Neural cell (in vitro differentiated cells): ENCODE results near the gene AEN.

Experiments used
- EP300 ChIP-seq: fragments of 450-650 bp; conservative IDR thresholded peaks from 2 replicates; pipeline ENCODE4 v1.6.1; 2014; ENCODE audit warnings: antibody characterized with exemption, mild to moderate bottlenecking, moderate library complexity; ENCODE audit not compliant: poor library complexity, severe bottlenecking
- EZH2 ChIP-seq: fragments of 200-600, 300-800 bp; shearing (Covaris generic), sonication (generic); IDR thresholded peaks from 2 replicates; pipeline ENCODE4 v1.6.1; 2014; ENCODE audit warnings: antibody characterized with exemption, low read length, borderline replicate concordance, mild to moderate bottlenecking; ENCODE audit not compliant: insufficient read depth, poor library complexity, severe bottlenecking
- MXI1 ChIP-seq: fragments of 450-650 bp; conservative IDR thresholded peaks from 2 replicates; pipeline ENCODE4 v1.6.1; 2014; ENCODE audit warnings: antibody characterized with exemption, mild to moderate bottlenecking; ENCODE audit not compliant: poor library complexity, severe bottlenecking
- RAD21 ChIP-seq: fragments of 450-650 bp; conservative IDR thresholded peaks from 2 replicates; pipeline ENCODE4 v1.6.1; 2014; ENCODE audit warnings: antibody characterized with exemption, mild to moderate bottlenecking, moderate library complexity
- SMC3 ChIP-seq: fragments of 450-650 bp; conservative IDR thresholded peaks from 2 replicates; pipeline ENCODE4 v1.6.1; 2014; ENCODE audit warnings: antibody characterized with exemption, mild to moderate bottlenecking, moderate library complexity; ENCODE audit not compliant: poor library complexity
- TAF1 ChIP-seq: IDR thresholded peaks from 2 replicates; pipeline ENCODE4 v1.6.1; 2012; ENCODE audit warnings: low read depth
- TF ChIP-seq, protein P1 (sequence below): fragments of 450-650 bp; IDR thresholded peaks from 2 replicates; pipeline ENCODE4 v1.5.1; 2014; ENCODE audit warnings: antibody characterized with exemption, mild to moderate bottlenecking, moderate library complexity; ENCODE audit not compliant: poor library complexity, severe bottlenecking
- TF ChIP-seq, protein P2 (sequence below): IDR thresholded peaks from 2 replicates; pipeline ENCODE4 v1.6.1; 2012; ENCODE audit warnings: borderline replicate concordance

GRCh38 chr15:88617031-88617722 lies 4.0 kb upstream of the AEN start:
- TF ChIP-seq, protein P1, sequence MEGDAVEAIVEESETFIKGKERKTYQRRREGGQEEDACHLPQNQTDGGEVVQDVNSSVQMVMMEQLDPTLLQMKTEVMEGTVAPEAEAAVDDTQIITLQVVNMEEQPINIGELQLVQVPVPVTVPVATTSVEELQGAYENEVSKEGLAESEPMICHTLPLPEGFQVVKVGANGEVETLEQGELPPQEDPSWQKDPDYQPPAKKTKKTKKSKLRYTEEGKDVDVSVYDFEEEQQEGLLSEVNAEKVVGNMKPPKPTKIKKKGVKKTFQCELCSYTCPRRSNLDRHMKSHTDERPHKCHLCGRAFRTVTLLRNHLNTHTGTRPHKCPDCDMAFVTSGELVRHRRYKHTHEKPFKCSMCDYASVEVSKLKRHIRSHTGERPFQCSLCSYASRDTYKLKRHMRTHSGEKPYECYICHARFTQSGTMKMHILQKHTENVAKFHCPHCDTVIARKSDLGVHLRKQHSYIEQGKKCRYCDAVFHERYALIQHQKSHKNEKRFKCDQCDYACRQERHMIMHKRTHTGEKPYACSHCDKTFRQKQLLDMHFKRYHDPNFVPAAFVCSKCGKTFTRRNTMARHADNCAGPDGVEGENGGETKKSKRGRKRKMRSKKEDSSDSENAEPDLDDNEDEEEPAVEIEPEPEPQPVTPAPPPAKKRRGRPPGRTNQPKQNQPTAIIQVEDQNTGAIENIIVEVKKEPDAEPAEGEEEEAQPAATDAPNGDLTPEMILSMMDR, result no peak
- TF ChIP-seq, protein P2, sequence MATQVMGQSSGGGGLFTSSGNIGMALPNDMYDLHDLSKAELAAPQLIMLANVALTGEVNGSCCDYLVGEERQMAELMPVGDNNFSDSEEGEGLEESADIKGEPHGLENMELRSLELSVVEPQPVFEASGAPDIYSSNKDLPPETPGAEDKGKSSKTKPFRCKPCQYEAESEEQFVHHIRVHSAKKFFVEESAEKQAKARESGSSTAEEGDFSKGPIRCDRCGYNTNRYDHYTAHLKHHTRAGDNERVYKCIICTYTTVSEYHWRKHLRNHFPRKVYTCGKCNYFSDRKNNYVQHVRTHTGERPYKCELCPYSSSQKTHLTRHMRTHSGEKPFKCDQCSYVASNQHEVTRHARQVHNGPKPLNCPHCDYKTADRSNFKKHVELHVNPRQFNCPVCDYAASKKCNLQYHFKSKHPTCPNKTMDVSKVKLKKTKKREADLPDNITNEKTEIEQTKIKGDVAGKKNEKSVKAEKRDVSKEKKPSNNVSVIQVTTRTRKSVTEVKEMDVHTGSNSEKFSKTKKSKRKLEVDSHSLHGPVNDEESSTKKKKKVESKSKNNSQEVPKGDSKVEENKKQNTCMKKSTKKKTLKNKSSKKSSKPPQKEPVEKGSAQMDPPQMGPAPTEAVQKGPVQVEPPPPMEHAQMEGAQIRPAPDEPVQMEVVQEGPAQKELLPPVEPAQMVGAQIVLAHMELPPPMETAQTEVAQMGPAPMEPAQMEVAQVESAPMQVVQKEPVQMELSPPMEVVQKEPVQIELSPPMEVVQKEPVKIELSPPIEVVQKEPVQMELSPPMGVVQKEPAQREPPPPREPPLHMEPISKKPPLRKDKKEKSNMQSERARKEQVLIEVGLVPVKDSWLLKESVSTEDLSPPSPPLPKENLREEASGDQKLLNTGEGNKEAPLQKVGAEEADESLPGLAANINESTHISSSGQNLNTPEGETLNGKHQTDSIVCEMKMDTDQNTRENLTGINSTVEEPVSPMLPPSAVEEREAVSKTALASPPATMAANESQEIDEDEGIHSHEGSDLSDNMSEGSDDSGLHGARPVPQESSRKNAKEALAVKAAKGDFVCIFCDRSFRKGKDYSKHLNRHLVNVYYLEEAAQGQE, result no peak
- no peak for TF ChIP-seq EZH2
- no peak for TF ChIP-seq RAD21
- TF ChIP-seq TAF1, result no peak
- no peak for TF ChIP-seq EP300
- no peak for TF ChIP-seq MXI1
- no peak for TF ChIP-seq SMC3
